Astrocyte of the cerebellum (primary cell): ENCODE results near the gene AP1AR.

Experiments used
- DNase-seq: peaks from one replicate; pipeline ENCODE4 v3.0.0-alpha.2; 2011; ENCODE audit warnings: low read depth
- H3K4me3 ChIP-seq: 2 replicates; pipeline ENCODE4 v1.5.1; 2011; ENCODE audit warnings: mild to moderate bottlenecking, low read depth, low read length, moderate library complexity
- in situ Hi-C: cut with HindIII; loops from 2 replicates; pipeline ENCODE4 v1.10.0; 2017; ENCODE audit warnings: low sequenced_read_pairs
- TF ChIP-seq, protein P1 (sequence below): IDR thresholded peaks from 2 replicates; pipeline ENCODE4 v1.5.1; 2012; ENCODE audit warnings: low read length, low read depth, moderate library complexity, mild to moderate bottlenecking; ENCODE audit errors: missing control alignments

AP1AR gene

GRCh38 chr4:112231779-112232713 is at the start of gene AP1AR:
Gene AP1AR (plus strand): TSS chr4:112231787. CDS start chr4:112232092, 305 bp downstream.
- peak within 1 kb of the TSS; percentile 91 for H3K4me3 ChIP-seq
- TF ChIP-seq, protein P1, sequence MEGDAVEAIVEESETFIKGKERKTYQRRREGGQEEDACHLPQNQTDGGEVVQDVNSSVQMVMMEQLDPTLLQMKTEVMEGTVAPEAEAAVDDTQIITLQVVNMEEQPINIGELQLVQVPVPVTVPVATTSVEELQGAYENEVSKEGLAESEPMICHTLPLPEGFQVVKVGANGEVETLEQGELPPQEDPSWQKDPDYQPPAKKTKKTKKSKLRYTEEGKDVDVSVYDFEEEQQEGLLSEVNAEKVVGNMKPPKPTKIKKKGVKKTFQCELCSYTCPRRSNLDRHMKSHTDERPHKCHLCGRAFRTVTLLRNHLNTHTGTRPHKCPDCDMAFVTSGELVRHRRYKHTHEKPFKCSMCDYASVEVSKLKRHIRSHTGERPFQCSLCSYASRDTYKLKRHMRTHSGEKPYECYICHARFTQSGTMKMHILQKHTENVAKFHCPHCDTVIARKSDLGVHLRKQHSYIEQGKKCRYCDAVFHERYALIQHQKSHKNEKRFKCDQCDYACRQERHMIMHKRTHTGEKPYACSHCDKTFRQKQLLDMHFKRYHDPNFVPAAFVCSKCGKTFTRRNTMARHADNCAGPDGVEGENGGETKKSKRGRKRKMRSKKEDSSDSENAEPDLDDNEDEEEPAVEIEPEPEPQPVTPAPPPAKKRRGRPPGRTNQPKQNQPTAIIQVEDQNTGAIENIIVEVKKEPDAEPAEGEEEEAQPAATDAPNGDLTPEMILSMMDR = peak; percentile 50
- in situ Hi-C loops = no loop called here
- peak; percentile 38 for DNase-seq

DNA sequence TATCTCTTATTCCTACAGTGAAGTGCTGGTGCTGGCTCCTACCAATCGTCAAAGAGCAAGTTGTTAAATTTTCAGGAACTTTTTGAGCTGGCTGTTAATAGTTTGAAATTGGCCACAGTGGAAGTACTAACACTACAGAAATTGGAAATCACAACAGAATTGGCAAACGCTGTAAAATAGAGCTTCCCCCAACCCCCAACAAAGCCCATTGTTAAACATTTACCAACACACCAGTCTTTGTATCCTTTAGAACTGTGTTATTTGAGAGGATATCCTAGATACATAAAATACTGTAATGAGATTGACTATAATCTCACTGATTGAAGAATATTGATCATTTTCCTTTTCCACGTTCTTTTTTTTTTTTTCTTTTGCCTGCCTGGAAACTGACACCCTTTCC is 49.0 kb upstream of the AP1AR start:
- no peak for DNase-seq

DNA sequence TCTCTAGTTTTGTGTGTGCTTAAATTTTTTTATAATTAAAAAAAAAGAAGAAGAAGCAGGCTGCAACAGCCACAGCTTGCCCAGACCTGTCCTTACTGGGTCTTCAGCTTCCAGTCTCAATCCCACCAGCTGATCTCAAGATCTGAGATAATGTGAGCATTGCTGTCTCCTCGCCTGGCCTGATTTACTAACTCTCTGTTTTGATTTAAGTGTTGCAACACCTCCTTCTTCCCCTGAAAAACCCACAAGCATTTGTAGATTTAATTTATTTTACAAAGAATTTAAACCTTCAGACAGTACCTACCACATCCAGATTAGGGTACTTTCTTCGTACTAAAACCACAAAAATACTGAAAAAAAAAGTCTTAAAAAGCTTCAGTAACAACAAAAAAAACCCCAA is 48.3 kb upstream of the AP1AR start:
- no peak overlapping the region for H3K4me3 ChIP-seq
- TF ChIP-seq, protein P1 = no peak
- DNase-seq = no peak
- in situ Hi-C loops = no loop called here

More for the DNA sequence above, 49.0 kb upstream of the AP1AR start:
- TF ChIP-seq, protein P1 = no peak
- H3K4me3 ChIP-seq = no peak overlapping the region
- in situ Hi-C loops = no loop called here

- in situ Hi-C loops = no loop called here
- TF ChIP-seq, protein P1 = no peak
- DNase-seq = no peak
Measured at GRCh38 chr4:112184438-112184837, 47.1 kb upstream of the AP1AR start.

DNA sequence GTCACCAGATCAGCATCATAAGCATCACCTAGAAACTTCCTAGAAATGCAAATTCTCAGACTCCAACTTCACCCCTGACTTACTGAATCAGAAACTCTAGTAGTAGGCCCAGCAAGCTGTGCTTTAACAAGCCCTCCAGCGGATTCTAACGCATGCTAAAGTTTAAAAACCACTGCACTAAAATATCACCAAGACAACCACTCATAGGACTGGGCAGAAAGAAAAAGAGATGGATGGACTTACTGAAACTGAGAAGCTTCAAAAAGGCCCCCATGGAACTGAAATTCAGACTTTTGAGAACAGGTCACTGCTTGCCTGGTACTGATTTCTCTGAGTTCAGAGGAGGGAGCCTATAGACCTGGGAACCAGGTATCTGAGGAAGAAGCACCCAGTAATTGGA is 46.3 kb upstream of the AP1AR start:
- H3K4me3 ChIP-seq = no peak overlapping the region
- DNase-seq = no peak
- TF ChIP-seq, protein P1 = no peak
- in situ Hi-C loops = loop anchor here (5.0 kb wide), 1 partner anchor 83 kb away; no protein-coding TSS in a partner anchor

More at GRCh38 chr4:112184438-112184837, 47.1 kb upstream of the AP1AR start:
- H3K4me3 ChIP-seq = no peak overlapping the region

DNA sequence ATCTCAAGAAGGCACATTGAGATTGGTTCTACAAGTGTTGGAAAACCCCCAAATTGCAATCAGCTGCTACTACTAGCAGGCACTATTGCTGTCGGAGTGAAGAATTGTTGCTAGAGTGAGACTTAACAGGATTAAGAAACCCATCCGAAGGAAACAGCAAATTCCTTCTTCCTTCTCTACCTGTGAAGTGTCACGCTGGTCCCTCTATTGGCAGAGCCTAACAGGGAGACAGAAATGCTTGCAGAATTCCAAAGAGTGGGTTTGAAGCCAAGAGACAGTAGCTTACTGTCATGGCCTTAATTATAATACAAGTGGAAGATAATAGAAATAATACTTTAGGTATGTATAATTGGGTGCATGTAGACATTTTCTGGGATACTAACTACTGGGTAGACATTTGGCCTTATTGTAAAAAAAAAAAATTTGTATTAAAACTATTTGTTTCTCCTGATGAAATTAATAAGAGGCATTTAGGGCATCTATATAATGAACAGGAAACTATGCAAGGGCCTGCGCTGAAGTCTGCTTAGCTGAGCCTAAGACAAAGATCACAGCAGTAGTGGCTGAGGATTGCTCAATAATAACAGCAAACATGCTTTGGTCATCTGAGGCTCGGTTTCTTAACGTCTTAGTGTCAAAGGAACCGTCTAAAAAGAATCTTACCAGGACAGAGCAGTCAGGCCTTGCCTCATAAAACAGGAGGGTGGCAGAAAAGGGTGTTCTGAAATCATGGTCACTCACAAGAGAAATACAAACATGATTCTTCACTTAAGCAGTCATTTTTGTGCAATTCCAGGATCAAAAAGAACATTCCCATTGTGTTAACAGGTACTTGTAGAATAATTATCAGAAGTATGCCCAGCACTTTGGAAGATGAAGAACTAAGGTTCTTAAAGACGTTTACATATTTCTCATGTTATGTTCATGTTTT is 45.6 kb upstream of the AP1AR start:
- TF ChIP-seq, protein P1 = no peak
- no peak overlapping the region for H3K4me3 ChIP-seq
- in situ Hi-C loops = loop anchor here (5.0 kb wide), 1 partner anchor 84 kb away; no protein-coding TSS in a partner anchor
- DNase-seq = no peak
